Loucy (cell line): ENCODE data around the gene APPL2.

ENCODE experiments used
- H2AFZ ChIP-seq: fragments of 200-600 bp; sonication (generic); 2 replicates; pipeline ENCODE4 v1.6.0; 2016; ENCODE audit warnings: antibody characterized with exemption, mild to moderate bottlenecking, low read length, moderate library complexity
- H3F3A ChIP-seq: fragments of 200-600 bp; 2 replicates; pipeline ENCODE4 v1.6.0; 2016; ENCODE audit warnings: antibody characterized with exemption, low read depth, mild to moderate bottlenecking
- H3K27me3 ChIP-seq: fragments of 200-600 bp; sonication (generic); 2 replicates; pipeline ENCODE4 v1.6.1; 2014; ENCODE audit warnings: low read length, mild to moderate bottlenecking; ENCODE audit not compliant: insufficient read depth, poor library complexity, severe bottlenecking
- H3K36me3 ChIP-seq: fragments of 200-600 bp; sonication (generic); 2 replicates; pipeline ENCODE4 v1.6.1; 2016; ENCODE audit warnings: low read length; ENCODE audit not compliant: insufficient read depth
- H3K4me1 ChIP-seq: fragments of 200-600 bp; sonication (generic); 2 replicates; pipeline ENCODE4 v1.5.1; 2014; ENCODE audit warnings: low read length, mild to moderate bottlenecking; ENCODE audit not compliant: insufficient read depth, poor library complexity, severe bottlenecking
- H3K4me2 ChIP-seq: fragments of 200-600 bp; sonication (generic); 2 replicates; pipeline ENCODE4 v1.6.0; 2014; ENCODE audit warnings: antibody characterized with exemption, low read length, low read depth, mild to moderate bottlenecking; ENCODE audit not compliant: poor library complexity, severe bottlenecking
- H3K4me3 ChIP-seq: fragments of 200-600 bp; sonication (generic); 2 replicates; pipeline ENCODE4 v1.5.1; 2014; ENCODE audit warnings: low read length, mild to moderate bottlenecking, mixed read lengths; ENCODE audit not compliant: poor library complexity, severe bottlenecking
- H3K79me2 ChIP-seq: fragments of 200-600 bp; sonication (generic); 2 replicates; pipeline ENCODE4 v1.6.1; 2014; ENCODE audit warnings: low read length; ENCODE audit not compliant: insufficient read depth
- H3K9ac ChIP-seq: fragments of 200-600 bp; sonication (generic); 2 replicates; pipeline ENCODE4 v1.6.0; 2014; ENCODE audit warnings: mild to moderate bottlenecking, low read depth, low read length, moderate library complexity; ENCODE audit not compliant: poor library complexity, severe bottlenecking
- H3K9me2 ChIP-seq: fragments of 200-600 bp; sonication (generic); replicated peaks from 2 replicates; pipeline ENCODE4 v1.6.1; 2016; ENCODE audit warnings: low read depth, low read length, mixed read lengths
- H3K9me3 ChIP-seq: fragments of 200-600 bp; sonication (generic); 2 replicates; pipeline ENCODE4 v1.6.1; 2014; ENCODE audit warnings: mild to moderate bottlenecking, antibody characterized with exemption, low read length, low read depth; ENCODE audit not compliant: insufficient read depth
- H4K20me1 ChIP-seq: fragments of 200-600 bp; sonication (generic); 2 replicates; pipeline ENCODE4 v1.6.0; 2014; ENCODE audit warnings: antibody characterized with exemption, low read length, mild to moderate bottlenecking; ENCODE audit not compliant: insufficient read depth, poor library complexity, severe bottlenecking
- EZH2phosphoT487 ChIP-seq: fragments of 200-600 bp; IDR thresholded peaks from 2 replicates; pipeline ENCODE4 v1.6.1; 2018; ENCODE audit warnings: antibody characterized with exemption, mild to moderate bottlenecking, moderate library complexity, borderline replicate concordance
- TF ChIP-seq, protein P1 (sequence below): fragments of 200-600 bp; sonication (generic); conservative IDR thresholded peaks from 2 replicates; pipeline ENCODE4 v1.5.1; 2014; ENCODE audit warnings: mild to moderate bottlenecking, antibody characterized with exemption, low read length

The APPL2 gene

DNA sequence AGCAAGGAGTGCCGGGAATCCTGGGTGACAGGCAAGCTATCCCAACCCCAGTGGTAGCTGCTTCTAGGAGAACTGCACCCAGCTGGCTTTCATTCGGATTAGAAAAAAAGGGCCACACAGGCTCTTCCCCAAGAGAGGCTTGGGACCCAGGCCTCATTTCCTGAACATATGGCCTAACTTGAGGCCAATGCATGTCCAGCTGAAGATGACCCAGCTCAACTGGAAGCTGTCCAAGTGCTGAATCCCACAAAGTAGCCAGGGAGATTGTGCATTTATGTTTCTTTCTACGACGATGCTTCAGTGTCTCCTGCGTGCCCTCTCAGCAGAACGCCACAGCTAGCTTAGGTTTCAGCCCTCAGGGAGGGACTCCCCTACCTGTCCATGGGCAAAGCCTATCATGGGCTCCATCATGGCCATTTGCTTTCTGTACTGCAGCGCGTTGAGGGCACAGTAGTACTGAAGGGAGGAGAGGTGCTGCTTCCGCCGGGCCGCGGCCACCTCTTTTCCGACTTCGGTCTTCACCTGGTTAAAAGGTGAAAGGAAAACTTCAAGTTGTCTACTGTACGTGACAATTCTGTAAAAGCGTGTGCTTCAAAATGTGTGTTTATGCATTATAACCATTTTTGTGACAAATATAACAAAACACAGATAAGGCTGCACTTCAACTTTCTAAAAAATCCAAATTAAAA is 29.1 kb downstream of the APPL2 start:
- Histone ChIP-seq H3K4me2 (no peak overlapping the region), H4K20me1 (no peaks in the 10 kb centered on the region), H3K36me3 (peaks cover 5% of the 10 kb centered on the region; the same call in 1 of the 2 replicates), H3K9me2 (no peaks in the 10 kb centered on the region), H3K4me3 (no peak overlapping the region), H3F3A (no peaks in the 10 kb centered on the region), H3K9ac (no peak overlapping the region), H3K9me3 (no peaks in the 10 kb centered on the region), H3K4me1 (no peaks in the 10 kb centered on the region), H3K27me3 (no peaks in the 10 kb centered on the region), H3K79me2 (no peaks in the 10 kb centered on the region), H2AFZ (no peak overlapping the region)
- TF ChIP-seq, protein P1, sequence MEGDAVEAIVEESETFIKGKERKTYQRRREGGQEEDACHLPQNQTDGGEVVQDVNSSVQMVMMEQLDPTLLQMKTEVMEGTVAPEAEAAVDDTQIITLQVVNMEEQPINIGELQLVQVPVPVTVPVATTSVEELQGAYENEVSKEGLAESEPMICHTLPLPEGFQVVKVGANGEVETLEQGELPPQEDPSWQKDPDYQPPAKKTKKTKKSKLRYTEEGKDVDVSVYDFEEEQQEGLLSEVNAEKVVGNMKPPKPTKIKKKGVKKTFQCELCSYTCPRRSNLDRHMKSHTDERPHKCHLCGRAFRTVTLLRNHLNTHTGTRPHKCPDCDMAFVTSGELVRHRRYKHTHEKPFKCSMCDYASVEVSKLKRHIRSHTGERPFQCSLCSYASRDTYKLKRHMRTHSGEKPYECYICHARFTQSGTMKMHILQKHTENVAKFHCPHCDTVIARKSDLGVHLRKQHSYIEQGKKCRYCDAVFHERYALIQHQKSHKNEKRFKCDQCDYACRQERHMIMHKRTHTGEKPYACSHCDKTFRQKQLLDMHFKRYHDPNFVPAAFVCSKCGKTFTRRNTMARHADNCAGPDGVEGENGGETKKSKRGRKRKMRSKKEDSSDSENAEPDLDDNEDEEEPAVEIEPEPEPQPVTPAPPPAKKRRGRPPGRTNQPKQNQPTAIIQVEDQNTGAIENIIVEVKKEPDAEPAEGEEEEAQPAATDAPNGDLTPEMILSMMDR = no peak
- TF ChIP-seq EZH2phosphoT487 = no peak

- no peaks in the 10 kb centered on the region for H3K79me2 ChIP-seq
- H3K4me1 ChIP-seq = peaks cover under 1% of the 10 kb centered on the region
- no peaks in the 10 kb centered on the region for H4K20me1 ChIP-seq
- TF ChIP-seq, protein P1 = no peak
- TF ChIP-seq EZH2phosphoT487 = no peak
- no peaks in the 10 kb centered on the region; the same call in 1 of the 2 replicates for H3K36me3 ChIP-seq
- no peaks in the 10 kb centered on the region for H3K27me3 ChIP-seq
- no peak overlapping the region for H3K4me2 ChIP-seq
- no peak overlapping the region for H2AFZ ChIP-seq
- no peaks in the 10 kb centered on the region for H3F3A ChIP-seq
- no peaks in the 10 kb centered on the region for H3K9me2 ChIP-seq
- no peaks in the 10 kb centered on the region for H3K9me3 ChIP-seq
- H3K4me3 ChIP-seq = no peak overlapping the region
- H3K9ac ChIP-seq = no peak overlapping the region
Observed at GRCh38 chr12:105205322-105206048, 30.5 kb downstream of the APPL2 start.

GRCh38 chr12:105204916-105205315 is 31.1 kb downstream of the APPL2 start:
- Histone ChIP-seq H4K20me1 (no peaks in the 10 kb centered on the region), H3K4me2 (no peak overlapping the region), H3K9ac (no peak overlapping the region), H3K9me3 (no peaks in the 10 kb centered on the region), H3K4me1 (peaks cover 5% of the 10 kb centered on the region), H2AFZ (no peak overlapping the region), H3K79me2 (no peaks in the 10 kb centered on the region), H3K4me3 (no peak overlapping the region), H3K9me2 (no peaks in the 10 kb centered on the region), H3K36me3 (no peaks in the 10 kb centered on the region; the same call in 1 of the 2 replicates), H3F3A (no peaks in the 10 kb centered on the region), H3K27me3 (no peaks in the 10 kb centered on the region)
- no peak for TF ChIP-seq EZH2phosphoT487
- TF ChIP-seq, protein P1 = no peak
